Measurements from ENCODE around the gene TBXT. TPM values are rescaled to one million over a fixed set of nuclear protein-coding genes. Genes with fewer than 3 reads are reported as not detected.
"Not testable (repeated sequence)": the region's sequence is repeated elsewhere in the genome, so short reads cannot be mapped to it uniquely, and the experiment has no call there.

The TBXT gene
- under 1 TPM in 1 of 4 donors, not detected in 3; 0.07 TPM for polyA plus RNA-seq (ENCODE audit: insufficient read length in 4 of 4)

GRCh38 chr6:166167801-166168615 lies at the start of gene TBXT:
TBXT (minus strand) TSS chr6:166167851; CDS start chr6:166167591, 260 bp downstream.
- no peak for DNase-seq (ENCODE audit: low read depth in 4 of 4, low spot score in 2 of 4)

GRCh38 chr6:166207284-166207561 lies 39.6 kb upstream of the TBXT start:
- DNase-seq (ENCODE audit: low read depth in 4 of 4, low spot score in 2 of 4) = no peak

DNA sequence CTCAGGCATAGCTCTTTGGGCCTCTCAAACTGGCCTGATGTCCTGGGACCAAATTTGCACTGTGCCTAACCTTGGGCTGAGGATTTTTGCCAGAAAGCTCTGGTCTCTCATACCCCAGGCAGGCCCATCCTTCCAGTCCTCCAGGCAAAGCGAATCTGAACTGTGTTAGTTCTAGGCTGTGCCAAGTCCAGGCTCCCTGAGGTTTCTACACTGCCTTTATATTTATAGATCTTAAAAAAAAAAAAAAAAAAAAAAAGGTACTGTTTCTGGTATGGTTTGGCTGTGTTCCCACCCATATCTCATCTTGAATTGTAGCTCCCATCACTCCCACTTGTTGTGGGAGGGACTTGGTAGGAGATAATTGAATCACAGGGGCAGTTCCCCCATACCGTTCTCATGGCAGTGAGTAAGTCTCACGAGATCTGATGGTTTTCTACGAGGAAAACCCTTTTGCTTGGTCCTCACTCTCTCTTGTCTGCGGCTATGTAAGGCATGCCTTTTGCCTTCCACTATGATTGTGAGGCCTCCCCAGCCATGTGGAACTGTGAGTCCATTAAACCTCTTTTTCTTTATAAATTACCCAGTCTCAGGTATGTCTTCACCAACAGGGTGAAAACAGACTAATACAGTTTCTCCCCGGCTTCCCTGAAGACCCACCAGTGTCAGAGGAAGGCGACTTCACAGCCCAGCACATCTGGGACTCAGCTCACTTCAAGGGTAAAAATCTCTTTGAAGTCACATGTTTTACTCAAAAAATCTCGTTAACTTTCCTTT lies 39.0 kb upstream of the TBXT start:
- no peak for DNase-seq (ENCODE audit: low read depth in 4 of 4, low spot score in 2 of 4)

DNA sequence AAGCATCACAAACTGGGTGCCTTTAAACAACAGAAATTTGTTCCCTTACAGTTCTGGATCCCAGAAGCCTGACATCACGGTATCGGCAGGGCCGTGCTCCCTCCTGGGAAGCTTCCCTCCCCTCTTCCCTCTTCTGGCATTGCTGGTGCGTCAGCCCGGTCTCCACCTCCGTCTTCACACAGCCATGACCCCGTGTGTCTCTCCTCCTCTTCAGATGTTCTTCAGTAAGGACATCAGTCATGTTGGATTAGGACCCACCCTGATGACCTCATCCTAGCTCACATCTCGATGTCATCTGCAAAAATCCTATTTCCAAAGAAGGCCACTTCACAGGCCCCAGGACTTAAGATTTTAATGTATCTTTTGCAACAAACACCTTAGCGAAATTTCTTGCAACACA lies 38.4 kb upstream of the TBXT start:
- no peak for DNase-seq (ENCODE audit: low read depth in 4 of 4, low spot score in 2 of 4)

- no peak for DNase-seq (ENCODE audit: low read depth in 4 of 4, low spot score in 2 of 4)
Observed at GRCh38 chr6:166204852-166205650, 37.4 kb upstream of the TBXT start.

- DNase-seq (ENCODE audit: low read depth in 4 of 4, low spot score in 2 of 4) = no peak
Observed at GRCh38 chr6:166203641-166204222, 36.1 kb upstream of the TBXT start.

DNA sequence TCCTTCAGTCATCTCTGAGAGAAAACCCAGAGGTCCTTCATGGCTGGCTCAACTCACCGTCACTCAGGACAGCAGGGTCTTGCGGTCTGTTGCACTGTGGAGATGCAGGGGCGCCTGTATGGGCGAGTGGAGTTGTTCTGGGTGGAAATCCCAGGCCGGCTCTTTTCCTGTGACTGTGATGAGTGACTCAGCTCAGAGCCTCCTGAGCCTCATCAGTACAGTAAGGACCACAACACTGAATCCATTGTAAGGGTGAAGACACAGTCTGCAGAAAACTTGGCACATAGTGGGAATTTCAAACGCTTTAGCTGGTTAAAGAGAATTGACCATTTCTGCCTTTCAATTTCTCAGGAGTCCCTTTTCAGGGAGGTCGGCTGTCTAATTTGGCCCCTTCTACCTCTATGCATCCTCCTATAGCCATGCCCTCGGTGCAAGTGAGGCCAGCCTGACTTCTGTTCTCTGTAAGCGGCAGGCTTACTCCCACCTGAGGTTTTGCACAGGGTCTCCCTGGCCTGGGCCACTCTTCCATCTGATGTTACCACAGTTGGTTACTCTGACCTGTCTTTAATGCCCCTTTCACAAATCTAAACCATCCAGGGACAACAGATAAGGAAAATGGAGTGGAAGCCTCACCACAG lies 35.5 kb upstream of the TBXT start:
- DNase-seq (ENCODE audit: low read depth in 4 of 4, low spot score in 2 of 4) = no peak

GRCh38 chr6:166202321-166202733 lies 34.7 kb upstream of the TBXT start:
- no peak for DNase-seq (ENCODE audit: low read depth in 4 of 4, low spot score in 2 of 4)

DNA sequence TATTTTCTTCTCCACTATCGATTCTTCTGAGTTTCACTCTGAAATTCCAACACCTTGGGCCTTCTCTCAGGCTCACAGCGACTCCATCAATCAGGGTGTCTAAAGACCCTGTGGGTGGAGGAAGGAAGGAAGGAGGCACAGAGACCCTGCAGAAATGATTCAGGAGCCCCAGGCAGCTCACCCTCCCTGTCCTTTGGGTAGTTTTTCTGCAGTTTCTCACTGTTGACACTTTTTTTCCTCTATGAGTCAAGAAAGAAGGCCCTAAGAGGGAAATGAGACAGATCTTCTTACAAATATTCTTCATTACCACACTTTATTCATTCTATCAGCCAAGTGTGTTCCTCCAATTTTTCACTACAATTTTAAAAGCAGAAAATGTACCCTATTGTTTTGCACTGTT lies 34.2 kb upstream of the TBXT start:
- no peak for DNase-seq (ENCODE audit: low read depth in 4 of 4, low spot score in 2 of 4)

DNA sequence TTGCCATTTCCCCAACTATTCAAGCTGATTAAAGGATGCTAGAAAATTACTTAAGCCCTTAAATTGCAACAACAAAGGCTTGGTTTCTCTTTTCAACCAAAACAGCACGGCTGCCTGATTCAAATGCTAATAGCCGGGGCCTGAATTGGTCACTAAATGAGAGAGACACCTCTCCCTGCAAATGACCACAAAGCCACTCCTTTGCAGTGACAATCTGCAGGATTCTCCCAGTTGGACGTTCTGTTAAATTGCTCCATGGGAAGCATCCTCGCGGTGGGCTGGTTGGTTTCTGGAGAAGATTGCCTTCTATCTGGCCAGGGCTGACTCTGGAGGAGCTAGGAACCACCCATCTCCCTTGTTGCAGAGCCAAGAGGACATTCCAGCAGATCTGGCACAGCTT lies 29.7 kb upstream of the TBXT start:
- no peak for DNase-seq (ENCODE audit: low read depth in 4 of 4, low spot score in 2 of 4)

DNA sequence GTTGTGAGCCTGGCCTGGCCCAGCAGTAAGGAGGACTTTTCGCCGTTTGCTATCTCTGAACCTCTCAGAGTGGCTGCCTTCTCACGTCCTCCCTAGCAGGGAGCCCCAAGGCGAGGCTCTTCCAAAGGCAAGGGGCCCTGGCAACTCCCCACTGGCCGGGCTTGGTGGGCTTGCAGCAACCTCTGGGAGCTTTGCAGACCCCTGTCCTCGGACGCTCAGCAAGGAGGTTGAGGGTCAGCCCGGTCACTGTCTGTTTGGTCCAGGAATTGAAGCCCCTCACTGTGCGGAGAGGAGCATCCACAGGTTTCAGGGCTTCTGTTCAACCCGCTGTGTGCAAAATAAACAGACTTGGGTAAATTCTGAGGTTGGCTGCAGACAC lies 28.2 kb upstream of the TBXT start:
- no peak for DNase-seq (ENCODE audit: low read depth in 4 of 4, low spot score in 2 of 4)

DNA sequence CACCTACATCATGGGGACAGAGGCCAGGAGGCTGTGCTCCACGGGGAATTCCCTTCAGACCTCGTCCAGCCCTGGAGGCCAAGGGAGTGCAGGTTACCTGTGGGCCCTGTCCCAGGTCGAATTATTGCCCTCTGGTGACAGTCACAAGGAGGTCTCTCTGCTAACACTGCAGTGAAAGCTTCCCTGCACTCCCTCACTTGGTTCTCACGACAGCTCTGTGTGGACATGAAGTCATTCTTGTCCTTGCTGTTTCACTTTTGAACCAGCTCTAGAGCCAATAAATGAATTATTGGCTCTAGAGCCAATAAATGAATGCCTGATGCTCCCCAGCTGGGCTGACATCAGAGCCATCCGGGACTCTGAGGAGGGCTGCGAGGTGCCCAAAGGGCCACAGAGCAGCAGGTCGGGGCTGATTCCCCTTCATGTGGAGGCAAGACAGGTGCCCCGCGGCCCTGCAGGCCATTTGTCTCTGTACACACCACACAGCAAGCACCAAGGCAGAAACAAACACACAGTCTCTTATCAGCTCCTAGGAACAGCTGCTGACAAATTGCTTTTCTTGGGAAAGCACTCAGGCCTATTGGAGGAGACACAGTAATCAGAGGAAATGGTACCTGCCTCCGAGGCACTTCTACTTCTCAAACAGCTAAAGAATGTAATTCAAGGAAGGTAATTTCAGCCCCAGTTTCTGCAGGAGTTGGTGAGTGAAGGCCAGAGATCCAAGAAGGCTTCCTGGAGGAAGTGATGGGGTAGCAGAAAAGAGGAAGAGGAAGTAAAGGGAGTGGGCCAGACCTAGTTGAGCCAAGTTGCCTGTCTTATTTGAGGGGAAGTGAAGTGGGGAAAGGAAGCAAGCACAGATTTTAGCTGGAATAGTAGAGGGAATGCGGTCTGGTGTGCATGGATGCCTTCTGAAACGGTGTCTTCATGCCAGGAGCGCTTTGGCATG lies 27.5 kb upstream of the TBXT start:
- no peak for DNase-seq (ENCODE audit: low read depth in 4 of 4, low spot score in 2 of 4)

DNA sequence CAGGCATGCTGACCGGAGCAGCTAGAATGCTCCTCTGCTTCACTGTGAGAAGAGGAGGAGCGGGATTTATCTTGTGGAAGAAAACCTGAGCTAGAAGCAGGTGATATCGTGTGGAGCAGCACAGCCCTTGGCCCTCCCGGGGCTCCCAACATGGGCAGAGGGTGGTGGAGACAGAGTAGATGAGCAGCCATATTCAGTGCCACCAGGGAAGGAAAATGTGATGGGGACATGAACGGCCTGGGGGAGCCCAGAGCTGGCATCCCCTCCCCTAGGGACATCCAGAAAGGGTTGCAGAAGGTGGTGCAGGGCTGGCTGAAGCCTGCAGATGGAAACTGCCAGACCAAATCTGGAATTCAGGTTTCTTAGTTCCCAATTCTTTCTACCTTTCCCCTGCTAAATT lies 24.9 kb upstream of the TBXT start:
- DNase-seq (ENCODE audit: low read depth in 4 of 4, low spot score in 2 of 4) = no peak

DNA sequence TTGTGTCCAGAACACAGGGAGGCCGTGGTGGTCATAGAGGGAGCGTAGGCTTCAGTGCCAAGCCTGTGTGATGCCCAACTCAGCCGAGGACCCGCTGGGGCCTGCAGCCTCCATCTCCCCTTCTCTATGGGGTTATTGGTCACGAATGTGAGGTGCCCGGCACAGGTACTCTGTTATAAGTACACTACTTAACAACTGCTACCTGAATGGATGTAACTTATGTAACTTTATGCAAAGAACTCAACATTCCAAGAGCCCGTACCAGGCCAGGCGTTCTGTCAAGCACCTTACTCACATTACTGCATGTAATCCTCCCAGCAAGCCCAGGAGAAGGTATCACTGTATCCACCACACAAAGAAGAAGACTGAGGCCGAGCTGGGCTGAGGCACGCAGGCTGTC lies 24.5 kb upstream of the TBXT start:
- no peak for DNase-seq (ENCODE audit: low read depth in 4 of 4, low spot score in 2 of 4)

DNA sequence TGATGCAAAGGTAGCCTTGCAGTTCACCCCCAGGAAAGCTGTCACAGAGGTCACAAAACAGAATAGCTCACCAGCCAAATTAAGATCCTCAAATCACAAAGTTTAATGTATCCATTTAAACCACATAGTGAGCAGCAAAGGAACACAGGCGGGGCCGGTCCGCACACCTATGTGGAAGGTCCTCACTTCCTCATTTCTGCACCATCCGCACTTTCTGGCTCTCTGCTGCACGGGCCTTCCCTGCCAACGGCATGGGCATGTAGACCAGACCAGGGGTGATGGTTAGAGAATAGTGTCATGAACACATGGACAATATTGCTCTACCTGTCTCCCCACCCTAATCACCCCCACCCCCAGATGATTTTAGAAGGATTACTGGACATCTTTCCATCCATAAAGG lies 12.1 kb upstream of the TBXT start:
- DNase-seq (ENCODE audit: low read depth in 4 of 4, low spot score in 2 of 4) = no peak

GRCh38 chr6:166176106-166176505 lies 8.5 kb upstream of the TBXT start:
- DNase-seq (ENCODE audit: low read depth in 4 of 4, low spot score in 2 of 4) = no peak

- not testable (repeated sequence) for DNase-seq (ENCODE audit: low read depth in 4 of 4, low spot score in 2 of 4)
Observed at GRCh38 chr6:166175093-166175492, 7.4 kb upstream of the TBXT start.

DNA sequence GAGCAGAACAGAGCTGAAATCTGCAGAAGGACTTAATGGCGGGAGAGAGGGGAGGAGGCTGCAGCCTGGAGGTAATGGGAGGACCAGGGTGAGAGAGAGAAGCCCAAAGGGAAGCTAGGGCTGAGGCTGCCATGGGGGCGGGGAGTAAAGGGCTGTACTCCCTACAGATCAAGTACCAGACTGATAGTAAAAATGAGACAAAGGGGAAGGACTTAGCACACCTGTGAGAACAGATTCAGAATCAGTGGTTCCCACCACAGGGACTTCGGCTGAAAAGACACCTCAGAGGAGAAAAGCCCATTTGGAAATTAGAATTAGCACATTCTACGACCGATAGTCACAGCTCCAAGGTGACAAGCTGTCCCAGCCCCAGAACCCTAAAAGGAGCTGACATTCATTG lies 6.4 kb upstream of the TBXT start:
- no peak for DNase-seq (ENCODE audit: low read depth in 4 of 4, low spot score in 2 of 4)

DNA sequence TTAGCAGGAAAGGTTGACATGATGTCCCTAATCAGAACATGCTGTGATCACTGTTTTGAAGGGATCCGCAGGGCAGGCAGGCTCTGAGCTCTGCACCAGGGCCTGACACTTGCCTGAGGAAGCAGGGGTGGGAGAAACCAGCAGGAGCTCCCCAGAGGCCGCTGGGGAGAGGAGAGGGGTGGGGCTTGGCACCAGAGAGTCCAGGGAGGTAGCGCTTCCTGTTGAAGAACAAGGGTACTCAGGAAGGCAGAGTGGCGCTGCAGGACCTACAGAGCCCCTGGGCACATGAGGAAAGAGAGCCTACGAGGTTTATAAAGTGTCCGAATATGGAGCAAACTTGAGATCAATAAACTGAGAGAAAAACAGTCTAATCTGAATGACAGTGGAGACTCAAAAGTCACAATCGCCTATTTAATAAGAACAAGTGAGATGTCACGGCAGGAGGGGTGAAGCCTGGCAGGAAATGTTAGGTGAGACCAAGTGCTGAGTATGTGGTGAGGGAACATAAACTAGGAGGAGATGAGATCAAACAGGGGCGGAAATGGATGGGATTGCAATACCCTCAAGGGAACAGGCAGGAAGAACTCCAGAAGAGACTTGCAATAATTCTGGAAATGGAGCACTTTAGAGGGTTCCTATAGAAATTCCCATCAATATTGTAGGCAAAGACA lies 5.8 kb upstream of the TBXT start:
- no peak for DNase-seq (ENCODE audit: low read depth in 4 of 4, low spot score in 2 of 4)
